Gastrocnemius medialis (tissue), 4 donors: ENCODE results near the gene KCNIP3.

Experiments used
- POLR2A ChIP-seq, 2 donors: fragments of 450-650 bp; IDR thresholded peaks; one replicate each; pipeline ENCODE4 v1.6.1; 2017; ENCODE audit warnings: antibody characterized with exemption in 2 of 2, mild to moderate bottlenecking in 2 of 2, moderate library complexity in 2 of 2
- TF ChIP-seq, protein P1 (sequence below), 5 experiments: fragments of 450-650 bp in 3 of 5; fragments of 200-600 bp in 2 of 5; sonication (generic) in 2 of 5; IDR thresholded peaks in 4 of 5; conservative IDR thresholded peaks in 1 of 5; 1 replicate in 4 of 5; 2 replicates in 1 of 5; pipeline ENCODE4 v1.5.1; 2016 to 2019; ENCODE audit warnings: antibody characterized with exemption in 5 of 5, mild to moderate bottlenecking in 3 of 5, moderate library complexity in 3 of 5

- TF ChIP-seq, protein P1, sequence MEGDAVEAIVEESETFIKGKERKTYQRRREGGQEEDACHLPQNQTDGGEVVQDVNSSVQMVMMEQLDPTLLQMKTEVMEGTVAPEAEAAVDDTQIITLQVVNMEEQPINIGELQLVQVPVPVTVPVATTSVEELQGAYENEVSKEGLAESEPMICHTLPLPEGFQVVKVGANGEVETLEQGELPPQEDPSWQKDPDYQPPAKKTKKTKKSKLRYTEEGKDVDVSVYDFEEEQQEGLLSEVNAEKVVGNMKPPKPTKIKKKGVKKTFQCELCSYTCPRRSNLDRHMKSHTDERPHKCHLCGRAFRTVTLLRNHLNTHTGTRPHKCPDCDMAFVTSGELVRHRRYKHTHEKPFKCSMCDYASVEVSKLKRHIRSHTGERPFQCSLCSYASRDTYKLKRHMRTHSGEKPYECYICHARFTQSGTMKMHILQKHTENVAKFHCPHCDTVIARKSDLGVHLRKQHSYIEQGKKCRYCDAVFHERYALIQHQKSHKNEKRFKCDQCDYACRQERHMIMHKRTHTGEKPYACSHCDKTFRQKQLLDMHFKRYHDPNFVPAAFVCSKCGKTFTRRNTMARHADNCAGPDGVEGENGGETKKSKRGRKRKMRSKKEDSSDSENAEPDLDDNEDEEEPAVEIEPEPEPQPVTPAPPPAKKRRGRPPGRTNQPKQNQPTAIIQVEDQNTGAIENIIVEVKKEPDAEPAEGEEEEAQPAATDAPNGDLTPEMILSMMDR (IDR thresholded peaks at IDR 0.05 in 4 of 5, conservative IDR thresholded peaks at IDR 0.05 in 1 of 5), result no peak
- TF ChIP-seq POLR2A (IDR thresholded peaks at IDR 0.05), result no peak
These were observed 16.1 kb upstream of the KCNIP3 start for GRCh38 chr2:95281071-95281470.
